HG03457 (cell line): Measurements from ENCODE around the gene TOMM40.
"Not testable (repeated sequence)": the region's sequence is repeated elsewhere in the genome, so short reads cannot be mapped to it uniquely, and the experiment has no call there.

Experiments
- ATAC-seq: cut with Tn5 transposase; IDR thresholded peaks from one replicate; pipeline ENCODE4 v1.9.1; 2021; ENCODE audit warnings: moderate number of reproducible peaks; ENCODE audit not compliant: unreplicated experiment

TOMM40 gene

DNA sequence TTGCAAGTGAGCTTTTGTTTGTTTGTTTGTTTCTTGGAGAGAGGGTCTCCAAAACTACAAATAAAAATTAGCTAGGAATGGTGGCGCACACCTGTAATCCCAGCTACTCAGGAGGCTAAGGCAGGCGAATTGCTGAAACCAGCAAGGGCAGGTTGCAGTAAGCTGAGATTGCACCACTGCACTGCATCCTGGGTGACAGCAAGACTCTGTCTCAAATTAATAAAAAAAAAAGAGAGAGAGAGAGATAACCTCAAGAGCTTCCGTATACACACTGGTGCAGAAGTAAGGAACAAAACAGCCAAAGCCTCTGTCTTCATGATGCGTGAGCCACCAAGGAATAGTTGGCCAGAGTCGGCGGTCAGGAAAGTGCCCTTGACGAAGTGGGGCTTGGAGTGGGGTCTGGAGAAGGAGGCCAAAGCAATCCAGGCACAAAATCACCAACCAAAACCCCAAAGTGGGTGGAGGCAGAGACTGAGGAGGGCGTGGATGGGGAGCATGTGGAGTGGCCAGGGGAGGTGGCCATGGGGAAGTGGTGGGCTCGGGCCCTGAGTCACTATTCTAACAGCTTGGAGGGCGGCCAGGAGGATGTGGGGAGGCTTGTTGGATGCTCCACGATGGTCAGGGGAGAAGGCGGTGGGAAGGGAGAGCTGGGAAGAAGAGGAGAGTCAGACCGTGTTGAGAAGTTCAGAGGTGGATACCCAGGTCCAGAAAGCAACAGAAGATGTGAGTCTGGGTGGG lies 21.2 kb upstream of the TOMM40 start:
- no peak for ATAC-seq

DNA sequence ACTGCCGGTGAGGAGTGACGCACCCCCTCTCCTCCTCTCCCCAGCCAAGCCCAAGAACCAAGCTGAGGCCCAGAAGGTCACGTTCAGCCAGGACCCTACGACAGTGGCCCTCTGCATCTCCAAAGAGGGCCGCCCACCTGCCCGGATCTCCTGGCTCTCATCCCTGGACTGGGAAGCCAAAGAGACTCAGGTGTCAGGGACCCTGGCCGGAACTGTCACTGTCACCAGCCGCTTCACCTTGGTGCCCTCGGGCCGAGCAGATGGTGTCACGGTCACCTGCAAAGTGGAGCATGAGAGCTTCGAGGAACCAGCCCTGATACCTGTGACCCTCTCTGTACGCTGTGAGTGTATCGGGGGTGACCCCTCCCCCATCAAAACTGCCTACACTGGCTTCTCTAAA lies 19.2 kb upstream of the TOMM40 start:
- no peak for ATAC-seq

GRCh38 chr19:44872661-44873060 lies 18.4 kb upstream of the TOMM40 start:
- no peak for ATAC-seq

DNA sequence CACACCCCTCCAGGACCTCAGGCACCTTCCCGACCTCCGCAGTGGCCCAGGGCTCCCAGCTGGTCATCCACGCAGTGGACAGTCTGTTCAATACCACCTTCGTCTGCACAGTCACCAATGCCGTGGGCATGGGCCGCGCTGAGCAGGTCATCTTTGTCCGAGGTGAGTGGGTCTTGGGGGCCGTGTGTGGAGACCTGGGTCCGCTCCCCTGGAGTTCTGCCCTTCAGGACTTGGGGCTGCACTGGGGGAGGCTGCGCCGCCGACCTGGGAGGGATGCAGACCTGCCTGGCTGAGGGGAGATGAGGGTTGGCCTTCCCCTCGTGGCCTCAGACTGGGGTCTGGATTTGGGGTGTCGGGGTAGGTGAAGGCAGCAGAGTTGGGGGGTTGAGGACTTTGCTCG lies 16.7 kb upstream of the TOMM40 start:
- ATAC-seq = no peak

DNA sequence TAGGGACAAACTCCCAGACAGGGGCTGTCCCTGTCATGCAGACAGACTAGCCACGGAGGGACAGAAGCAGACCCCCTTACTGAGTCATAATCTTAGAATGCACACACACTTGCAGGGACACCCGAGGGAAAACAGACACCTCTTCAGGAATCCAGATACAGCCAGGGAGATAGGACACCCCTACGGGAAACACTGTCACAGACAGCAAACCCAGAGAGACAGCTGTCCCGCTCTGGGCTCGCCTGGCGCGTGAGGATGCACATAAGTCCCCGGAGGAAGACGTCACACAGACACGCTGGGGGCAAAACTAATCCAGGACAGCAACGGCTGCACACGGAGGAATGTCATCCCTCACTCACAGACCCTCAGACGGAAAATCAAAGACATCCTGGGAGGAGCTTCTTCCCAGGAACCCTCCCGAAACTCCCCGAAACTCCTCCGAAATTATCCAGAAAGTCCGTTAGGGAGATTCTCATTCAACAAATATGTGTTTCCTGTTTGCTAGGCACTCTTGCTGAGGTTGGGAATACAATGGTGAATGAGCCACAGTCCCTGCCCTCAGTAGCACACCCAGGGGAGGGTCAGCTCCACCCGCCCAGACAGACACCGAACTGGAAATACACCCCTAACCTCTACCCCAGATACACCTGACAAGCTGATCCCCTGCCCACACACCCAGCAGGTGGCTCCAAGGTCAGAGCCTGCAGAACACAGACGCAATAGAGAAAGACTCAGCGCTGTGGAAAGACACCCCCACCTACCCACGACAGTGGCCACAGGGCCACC lies 15.2 kb upstream of the TOMM40 start:
- ATAC-seq = no peak

DNA sequence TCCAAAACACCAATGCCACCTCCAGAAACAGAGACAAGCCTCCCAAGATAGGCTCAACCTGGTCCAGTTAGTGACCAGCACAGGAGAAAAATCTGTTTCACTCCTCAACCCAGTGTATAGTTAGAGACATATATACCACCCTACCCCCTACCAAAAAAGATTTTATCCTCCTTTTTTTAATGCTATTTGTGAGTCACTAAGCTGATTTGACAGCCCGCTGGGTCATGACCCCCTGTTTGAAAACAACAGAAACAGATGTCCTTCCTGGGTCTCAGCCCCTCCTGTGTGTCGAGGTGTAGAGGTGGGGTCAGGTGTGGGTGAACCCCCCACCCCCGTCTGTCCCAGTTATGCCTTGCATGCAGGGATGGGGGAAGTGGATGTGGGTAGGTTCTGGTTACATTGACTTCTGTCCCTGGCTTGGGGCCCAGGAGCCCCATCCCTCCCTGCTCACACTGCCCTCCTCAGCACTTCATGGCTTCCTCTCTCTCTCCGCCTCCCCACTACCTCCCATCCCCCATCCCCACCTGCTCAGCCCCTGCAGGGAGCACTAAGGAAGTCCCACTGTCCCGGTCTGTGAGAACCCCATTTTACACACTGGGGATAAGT lies 14.0 kb upstream of the TOMM40 start:
- no peak for ATAC-seq

DNA sequence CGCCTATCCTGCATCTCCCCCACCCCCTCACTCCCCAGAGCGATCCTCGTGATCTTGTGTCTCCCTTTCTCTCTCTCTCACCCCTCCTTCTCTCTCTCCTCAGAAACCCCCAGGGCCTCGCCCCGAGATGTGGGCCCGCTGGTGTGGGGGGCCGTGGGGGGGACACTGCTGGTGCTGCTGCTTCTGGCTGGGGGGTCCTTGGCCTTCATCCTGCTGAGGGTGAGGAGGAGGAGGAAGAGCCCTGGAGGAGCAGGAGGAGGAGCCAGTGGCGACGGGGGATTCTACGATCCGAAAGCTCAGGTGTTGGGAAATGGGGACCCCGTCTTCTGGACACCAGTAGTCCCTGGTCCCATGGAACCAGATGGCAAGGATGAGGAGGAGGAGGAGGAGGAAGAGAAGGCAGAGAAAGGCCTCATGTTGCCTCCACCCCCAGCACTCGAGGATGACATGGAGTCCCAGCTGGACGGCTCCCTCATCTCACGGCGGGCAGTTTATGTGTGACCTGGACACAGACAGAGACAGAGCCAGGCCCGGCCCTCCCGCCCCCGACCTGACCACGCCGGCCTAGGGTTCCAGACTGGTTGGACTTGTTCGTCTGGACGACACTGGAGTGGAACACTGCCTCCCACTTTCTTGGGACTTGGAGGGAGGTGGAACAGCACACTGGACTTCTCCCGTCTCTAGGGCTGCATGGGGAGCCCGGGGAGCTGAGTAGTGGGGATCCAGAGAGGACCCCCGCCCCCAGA lies 12.8 kb upstream of the TOMM40 start:
- no peak for ATAC-seq

DNA sequence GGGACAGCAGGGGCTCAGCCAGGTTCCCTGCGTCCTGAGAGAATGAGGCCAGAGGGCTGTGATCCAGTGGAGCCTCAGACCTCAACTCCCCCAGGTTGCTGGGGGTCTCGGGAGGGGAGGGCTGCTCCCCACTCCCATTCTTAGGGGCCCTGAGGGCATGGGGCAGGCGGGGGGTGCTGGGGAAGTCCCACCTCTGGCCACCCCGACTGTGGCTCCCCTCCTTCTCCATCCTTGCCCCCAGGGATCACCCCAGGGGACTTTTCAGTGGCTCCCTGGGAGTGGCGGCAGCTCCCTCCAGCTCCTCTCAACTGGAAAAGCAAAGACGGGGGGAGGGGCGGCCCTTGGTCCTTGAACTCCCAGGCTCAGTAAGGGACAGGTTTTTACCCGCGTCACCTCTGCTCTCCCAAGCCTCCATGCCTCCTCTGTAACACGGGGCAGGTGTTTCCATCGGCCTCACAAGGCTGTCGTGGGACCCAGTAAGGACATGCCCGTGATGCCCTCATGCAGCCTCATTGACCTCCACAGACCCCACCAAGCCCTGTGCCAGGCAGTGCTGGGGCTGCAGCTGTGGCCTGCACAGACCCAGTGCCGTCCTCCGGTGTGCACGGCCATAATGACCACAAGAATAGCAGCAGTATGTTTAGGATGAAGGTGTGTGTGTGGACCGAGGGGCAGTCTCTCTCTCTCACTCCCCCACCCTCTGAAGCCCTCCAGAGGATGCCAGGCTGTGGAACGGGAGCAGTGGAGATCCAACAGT lies 11.6 kb upstream of the TOMM40 start:
- ATAC-seq = no peak

GRCh38 chr19:44882063-44882462 lies 9.0 kb upstream of the TOMM40 start:
- ATAC-seq = no peak

DNA sequence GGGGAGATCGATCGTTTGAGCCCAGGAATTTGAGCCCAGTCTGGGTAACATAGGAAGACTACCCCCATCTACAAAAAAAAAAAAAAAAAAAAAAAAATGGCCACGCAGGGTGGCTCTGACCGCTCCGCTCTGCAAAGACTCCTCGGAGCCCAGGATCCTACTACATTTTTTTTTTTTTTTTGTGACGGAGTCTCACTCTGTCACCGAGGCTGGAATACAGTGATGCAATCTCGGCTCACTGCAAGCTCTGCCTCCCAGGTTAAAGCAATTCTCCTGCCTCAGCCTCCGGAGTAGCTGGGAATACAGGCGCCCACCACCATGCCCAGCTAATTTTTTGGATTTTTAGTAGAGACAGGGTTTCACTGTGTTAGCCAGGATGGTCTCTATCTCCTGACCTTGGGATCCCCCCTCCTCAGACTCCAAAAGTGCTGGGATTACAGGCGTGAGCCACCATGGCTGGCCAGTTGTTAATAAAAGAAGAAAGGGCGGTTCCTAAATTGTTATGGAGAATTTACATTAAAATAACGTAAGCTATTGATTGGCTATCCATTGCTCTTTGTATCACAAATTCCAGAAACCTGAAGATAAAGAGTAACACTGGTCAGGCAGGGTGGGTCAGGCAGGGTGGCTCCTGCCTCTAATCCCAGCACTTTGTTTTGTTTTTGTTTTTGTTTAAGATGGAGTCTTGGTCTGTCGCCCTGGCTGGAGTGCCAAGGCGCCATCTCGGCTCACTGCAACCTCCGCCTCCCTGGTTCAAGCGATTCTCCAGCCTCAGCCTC lies 8.2 kb upstream of the TOMM40 start:
- ATAC-seq = not testable (repeated sequence)

DNA sequence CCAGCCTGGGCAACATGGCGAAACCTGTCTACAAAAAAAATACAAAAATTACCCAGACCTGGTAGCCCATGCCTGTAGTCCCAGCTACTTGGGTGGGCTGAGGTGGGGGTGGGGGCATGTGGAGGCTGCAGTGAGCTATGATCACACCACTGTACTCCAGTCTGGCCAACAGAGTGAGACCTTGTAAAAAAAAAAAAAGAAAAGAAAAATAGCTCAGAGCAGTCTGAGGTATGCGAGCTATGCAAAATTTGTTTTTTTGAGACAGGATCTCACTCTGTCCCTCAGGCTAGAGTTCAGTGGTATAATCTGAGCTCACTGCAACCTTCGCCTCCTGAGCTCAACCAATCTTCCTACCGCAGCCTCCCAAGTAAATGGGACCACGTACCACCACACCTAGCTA lies 7.1 kb upstream of the TOMM40 start:
- no peak for ATAC-seq

GRCh38 chr19:44884566-44884965 lies 6.5 kb upstream of the TOMM40 start:
- no peak for ATAC-seq

- ATAC-seq = no peak
These were observed 4.9 kb upstream of the TOMM40 start for GRCh38 chr19:44886141-44886540.

- ATAC-seq = no peak
These were observed 3.4 kb upstream of the TOMM40 start for GRCh38 chr19:44887648-44888047.

DNA sequence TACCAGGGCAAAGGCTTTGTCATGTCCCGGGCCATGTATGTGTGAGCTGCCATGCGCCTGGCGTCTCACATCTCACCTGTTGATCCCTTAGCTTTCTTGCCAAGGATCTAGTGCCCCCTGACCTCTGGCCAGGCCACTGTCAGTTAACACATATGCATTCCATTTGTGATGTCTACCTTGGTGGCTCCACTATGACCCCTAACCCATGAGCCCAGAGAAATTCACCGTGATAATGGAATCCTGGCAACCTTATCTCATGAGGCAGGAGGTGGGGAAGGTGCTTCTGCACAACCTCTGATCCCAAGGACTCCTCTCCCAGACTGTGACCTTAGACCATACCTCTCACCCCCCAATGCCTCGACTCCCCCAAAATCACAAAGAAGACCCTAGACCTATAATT lies 2.7 kb upstream of the TOMM40 start:
- not testable (repeated sequence) for ATAC-seq

- no peak for ATAC-seq
These were observed 1.2 kb upstream of the TOMM40 start for GRCh38 chr19:44889830-44890365.

DNA sequence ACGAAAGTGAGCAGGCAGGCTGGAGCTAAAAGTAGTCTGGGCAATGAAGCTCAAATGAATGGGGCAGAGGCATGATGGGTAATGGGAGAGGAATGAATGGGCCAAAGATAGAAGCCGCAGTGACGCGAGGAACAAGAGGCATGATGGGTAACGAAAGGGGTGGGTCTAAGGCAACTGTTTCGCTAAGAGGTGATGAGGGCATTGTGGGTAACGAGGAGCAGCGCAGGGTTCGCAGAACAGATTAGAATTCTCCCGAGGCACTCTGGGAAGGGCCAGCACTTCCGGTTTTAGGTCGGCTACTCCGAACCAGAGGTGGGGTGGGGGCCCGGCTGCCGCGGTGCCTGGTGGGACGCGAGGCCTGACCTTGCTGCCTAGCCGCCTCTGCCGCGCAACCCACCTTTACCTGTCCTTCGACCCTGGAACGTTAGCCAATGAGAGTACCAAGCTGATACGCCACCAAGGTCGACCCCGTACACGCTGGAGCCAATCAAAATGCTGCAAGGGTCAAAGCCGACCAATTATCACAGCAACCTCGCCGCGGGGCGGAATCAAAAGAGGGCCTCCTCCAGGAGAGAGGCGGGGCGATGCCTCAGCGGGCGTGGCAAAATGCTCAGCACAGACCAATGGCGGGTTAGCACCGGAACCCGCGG lies 563 bp upstream of the TOMM40 start:
- peak; percentile 67 for ATAC-seq

GRCh38 chr19:44892932-44893331 lies 1.9 kb downstream of the TOMM40 start:
- no peak for ATAC-seq
